ENCODE data around the gene PKHD1.

The PKHD1 gene, protein sequence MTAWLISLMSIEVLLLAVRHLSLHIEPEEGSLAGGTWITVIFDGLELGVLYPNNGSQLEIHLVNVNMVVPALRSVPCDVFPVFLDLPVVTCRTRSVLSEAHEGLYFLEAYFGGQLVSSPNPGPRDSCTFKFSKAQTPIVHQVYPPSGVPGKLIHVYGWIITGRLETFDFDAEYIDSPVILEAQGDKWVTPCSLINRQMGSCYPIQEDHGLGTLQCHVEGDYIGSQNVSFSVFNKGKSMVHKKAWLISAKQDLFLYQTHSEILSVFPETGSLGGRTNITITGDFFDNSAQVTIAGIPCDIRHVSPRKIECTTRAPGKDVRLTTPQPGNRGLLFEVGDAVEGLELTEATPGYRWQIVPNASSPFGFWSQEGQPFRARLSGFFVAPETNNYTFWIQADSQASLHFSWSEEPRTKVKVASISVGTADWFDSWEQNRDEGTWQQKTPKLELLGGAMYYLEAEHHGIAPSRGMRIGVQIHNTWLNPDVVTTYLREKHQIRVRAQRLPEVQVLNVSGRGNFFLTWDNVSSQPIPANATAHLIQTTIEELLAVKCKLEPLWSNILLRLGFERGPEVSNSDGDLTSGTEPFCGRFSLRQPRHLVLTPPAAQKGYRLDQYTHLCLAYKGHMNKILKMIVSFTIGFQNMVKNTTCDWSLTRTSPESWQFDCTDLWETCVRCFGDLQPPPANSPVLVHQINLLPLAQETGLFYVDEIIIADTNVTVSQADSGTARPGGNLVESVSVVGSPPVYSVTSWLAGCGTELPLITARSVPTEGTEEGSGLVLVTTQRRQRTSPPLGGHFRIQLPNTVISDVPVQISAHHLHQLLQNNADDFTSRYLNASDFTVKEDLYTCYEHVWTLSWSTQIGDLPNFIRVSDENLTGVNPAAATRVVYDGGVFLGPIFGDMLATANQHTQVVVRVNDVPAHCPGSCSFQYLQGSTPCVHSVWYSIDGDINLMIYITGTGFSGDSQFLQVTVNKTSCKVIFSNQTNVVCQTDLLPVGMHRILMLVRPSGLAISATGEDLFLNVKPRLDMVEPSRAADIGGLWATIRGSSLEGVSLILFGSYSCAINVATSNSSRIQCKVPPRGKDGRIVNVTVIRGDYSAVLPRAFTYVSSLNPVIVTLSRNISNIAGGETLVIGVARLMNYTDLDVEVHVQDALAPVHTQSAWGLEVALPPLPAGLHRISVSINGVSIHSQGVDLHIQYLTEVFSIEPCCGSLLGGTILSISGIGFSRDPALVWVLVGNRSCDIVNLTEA (N-terminal part only)

DNA sequence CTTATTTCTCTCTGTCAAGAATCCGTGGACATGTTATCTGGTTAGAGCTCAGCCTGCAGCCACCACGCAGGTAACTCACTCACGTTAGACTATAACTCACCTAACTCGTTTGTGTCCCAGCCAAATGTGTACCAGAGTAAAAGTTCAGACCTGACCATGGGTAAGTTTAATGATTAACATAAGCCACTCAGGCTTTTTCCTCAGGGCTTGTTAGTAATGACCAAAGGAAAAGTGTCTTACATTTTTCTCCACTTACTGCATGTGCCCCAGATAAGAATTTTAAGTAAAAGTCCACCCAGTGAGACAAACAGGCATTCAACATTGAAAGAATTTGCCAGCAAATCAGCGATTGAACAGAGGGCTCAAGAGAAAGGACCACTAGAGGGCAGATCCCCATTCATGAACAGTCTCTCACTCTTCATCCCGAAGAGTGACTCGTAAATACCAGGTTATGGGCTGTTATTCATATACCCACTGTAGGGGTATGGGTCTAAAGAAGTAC is at the start of gene PKHD1:
PKHD1 (minus strand) TSS at position 116 of the 502 bp plus-strand sequence. CDS start 2,680 bp downstream, outside the sequence.
- no peak for DNase-seq

DNA sequence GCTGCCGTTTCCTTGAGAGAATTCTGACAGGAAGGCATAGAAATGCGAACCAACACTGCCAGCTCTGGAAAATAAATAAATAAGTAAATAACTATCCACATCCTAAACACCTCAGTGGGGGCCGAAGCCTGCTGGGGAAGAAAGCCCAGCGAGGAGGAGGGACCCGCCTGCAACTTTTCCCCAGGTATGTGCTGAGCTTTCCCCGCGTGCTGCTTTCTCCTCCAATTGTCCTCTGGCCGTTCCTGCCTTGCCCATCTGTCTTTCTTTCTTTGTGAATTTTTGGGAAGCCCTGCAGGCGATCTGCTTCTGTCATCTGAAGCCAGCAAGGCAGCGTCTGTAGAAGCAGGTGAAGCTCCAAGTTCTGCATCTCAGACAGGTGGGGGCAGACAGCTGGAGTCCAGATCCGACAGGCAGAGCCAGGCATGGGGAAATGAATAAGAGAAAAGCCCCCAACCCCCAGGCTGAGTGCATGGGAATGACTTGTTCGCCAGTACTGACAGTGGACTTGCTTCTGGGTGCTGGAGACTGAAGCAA is 49.6 kb upstream of the PKHD1 start:
- no peak for DNase-seq

DNA sequence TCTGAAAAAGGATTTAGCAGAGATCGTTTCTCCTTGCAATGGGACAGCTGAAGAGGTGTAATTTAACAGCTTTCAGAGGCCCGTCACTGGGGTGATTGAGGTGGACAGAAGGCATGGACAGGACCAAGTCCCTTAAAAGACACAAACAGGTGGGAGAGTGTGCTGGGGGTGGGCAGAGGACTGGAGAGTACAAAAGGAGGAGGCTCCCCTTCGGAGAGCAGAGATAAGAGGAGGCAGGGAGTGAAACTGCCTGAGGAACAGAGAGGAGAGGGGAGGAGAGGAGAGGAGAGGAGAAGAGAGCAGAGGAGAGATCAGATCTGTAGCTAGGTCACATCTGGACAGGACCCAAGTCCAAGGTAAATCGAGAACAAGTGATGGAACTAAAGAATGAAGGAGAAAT is 48.6 kb upstream of the PKHD1 start:
- DNase-seq = no peak

DNA sequence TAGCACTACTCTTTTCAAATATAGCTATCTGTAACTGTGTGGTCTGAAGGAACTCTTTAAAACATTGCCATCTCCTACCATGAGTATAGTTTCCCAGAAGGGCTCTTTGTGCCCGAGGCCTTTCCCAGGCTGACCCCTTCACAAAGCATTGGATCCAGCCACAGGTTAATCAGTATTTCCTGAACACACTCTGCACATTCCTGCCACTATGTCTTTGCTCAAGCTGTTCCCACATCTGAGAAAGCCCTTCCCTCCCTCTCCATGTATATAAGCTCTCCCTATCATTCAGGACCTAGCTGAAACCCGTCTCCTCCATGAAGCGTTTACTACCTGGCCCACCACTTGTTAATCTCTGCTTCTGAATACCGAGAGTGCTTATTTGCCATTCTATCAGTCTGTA is 47.8 kb upstream of the PKHD1 start:
- DNase-seq = no peak

DNA sequence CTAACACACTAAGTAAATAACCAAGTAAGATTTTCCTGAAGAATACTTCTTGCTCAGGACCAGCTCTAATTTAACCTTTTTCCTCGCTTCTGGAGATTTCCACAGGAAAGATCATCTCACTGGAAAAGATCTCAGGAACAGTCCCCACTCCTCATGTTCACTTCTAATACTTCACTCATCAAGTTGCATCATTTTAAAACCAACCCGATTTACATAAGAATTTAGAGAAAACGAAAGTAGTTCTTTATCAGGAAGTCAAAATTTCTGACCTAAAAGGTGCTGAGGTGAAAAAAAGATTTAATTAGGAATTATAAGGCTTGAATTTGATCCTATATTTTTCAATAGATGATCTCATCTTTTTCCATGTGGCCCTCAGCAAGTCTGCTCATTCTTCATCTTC is 46.6 kb upstream of the PKHD1 start:
- no peak for DNase-seq

DNA sequence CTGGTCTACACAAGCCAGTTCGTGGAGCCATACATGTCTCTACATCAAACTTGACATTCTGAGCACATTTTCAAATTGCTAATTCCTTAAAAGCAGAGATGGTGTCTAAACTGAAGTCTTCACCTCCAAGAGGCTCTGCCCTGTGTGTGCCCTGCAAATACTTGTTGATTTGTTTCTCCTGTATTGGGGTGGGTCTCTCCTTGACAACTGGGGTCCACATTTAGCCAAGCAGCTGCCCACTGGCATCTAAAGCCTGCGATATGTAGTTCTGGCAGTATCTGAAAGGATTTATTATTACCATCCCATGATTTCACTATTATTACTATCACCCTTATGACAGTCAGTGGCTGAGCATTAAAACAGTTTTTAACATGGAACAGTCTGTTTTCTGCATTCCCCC is 45.9 kb upstream of the PKHD1 start:
- DNase-seq = no peak

DNA sequence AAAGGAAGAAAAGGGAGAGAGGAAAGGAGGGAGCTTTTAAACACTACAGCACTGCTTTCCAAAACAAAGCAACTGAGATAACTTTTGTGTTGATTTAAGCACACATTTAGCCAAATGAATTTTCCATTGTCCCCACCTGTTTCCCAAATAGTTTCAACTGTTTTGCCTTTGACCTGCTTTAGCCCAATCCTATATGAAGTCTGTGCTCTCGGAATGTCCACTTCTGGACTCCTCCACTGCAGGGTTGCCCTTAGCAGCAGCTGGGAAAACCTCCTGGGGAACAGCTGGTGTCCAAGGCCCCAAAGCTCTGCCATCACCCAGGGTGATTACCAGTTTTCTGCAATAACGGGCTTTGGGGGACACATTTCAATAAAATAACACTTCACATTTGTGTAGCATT is 44.9 kb upstream of the PKHD1 start:
- DNase-seq = no peak

DNA sequence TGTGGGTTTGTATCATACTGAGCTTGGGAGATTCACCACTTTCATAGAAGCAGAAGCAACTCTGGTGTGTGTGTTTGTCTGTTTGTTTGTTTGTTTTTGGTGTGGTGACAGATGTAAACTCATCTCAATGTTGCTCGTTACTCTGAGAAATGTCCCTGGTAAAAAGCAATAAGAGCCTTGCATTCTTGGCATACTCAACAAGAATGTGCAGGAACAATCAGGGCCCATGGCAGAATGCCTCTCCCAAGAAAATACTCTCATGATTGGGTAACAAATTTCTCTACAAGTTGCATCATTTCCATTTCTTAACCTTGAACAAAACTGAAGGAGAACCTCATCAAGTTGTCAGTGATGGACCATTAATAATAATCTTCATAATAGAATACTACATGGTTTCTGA is 43.0 kb upstream of the PKHD1 start:
- no peak for DNase-seq

DNA sequence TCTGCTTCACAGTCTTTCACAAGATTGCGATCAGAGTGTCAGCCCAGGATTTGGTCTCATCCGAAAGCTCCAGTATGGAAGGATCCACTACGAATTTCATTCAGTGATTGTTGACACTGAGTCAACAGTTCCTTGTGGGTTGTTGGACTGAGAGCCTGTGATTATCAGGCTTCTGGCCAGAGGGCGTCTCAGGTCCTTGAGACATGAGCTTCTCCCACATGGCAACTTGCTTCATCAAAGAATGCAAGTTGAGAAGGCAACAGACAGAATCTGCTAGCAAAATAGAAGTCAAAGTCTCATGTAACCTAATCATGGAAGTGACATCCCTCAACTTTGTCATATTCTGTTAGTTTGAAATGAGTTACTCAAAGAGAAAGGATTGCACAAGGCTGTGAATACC is 40.5 kb upstream of the PKHD1 start:
- DNase-seq = no peak

DNA sequence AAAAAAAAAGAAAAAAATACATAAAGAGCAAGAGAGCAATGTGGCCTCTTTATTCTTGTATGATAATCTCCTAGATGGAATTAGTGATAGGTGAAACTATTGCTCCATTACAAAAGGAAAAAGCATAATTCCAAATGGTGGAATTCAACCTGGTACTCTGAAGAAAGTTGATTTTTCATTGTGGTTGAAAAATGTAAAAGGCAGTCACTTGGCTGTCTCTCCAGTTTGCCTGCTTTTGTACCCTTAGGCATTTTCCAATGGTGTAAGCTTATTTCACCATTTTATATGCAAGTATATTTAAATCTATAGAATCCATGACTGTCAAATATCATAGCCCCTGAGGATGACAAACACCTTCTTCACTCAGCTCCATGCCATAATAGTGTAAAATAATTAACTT is 38.8 kb upstream of the PKHD1 start:
- DNase-seq = no peak

DNA sequence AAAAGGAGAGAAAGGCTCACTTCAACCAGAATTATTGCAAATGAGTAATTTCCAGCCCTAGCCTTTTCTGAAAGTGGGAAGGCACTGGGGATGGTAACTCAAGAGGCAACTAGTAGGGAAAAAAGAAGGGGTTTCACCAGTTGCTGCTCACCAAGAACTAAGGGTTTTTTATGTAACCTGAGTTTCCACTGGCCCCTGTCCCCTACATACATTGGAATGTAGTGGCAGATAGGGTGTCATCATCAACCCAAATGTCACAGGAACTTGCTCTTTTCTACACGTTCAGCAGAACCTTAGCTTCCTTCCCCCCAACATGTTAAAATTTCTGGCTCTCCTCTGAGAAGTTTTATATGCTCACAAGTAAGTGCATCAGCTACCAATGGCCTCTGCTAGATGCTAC is 38.2 kb upstream of the PKHD1 start:
- no peak for DNase-seq

DNA sequence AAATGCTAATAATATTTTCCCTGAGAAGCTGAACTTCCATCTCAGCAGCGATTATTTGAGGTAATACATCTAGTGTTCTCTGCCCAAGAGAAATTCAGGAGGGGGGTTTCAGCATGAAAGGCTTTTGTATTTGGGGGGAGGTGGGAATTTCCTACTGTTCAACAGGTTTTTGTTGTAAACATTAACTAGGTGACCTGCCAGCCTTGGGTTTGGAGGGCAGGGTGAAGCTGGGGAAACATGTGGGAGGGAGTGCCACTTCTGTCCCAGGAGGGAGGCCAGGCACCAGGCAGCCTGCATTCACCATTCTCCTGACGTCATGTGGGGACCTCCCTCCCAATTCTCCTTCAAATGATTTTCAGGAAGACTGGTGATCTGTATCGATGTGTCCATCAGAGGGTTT is 37.7 kb upstream of the PKHD1 start:
- DNase-seq = no peak

DNA sequence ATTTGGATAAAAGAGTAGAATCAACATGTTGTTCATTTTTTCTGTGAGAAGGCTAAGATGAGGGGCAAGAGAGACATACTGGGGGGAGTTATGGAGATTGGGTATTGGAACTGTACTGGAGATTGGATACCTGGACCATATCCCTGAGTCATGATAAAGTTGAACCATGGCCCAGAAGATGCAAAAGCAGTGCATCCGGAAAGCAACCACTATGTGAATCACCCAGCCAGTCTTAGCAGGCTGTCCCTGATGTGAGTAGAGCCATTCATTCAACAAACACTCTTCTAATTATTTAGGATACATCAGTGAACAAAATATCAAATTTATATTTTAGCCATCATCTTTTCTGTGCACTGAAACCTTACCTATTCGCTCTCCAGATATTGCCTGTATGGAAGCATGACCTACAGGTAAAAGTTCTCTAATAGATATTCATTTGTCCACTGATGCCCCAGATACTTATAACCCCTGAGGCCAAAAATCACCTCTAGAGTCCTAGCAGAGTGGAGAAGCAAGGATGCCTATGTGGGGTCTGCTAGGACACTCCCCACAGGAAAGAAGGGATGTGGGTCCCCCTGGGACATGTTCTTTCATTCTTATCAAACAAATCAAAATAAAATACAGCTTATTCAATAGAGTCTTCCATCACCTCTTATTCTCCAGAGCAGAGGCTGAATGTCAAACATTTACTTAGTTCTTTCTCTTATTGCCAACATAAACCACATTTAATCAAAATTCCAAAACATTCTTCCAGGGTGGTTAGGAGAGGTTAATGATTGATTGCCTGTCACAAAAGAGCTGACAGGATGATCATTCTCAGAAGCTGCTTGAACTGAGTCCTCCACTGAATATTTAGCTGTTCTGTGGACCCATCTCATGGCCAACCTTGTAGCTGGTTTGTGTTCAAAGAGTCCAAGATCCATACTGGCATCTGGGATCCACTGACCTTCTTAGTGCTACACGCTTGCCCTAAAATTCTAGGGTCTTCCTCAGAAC is 37.0 kb upstream of the PKHD1 start:
- DNase-seq = no peak

DNA sequence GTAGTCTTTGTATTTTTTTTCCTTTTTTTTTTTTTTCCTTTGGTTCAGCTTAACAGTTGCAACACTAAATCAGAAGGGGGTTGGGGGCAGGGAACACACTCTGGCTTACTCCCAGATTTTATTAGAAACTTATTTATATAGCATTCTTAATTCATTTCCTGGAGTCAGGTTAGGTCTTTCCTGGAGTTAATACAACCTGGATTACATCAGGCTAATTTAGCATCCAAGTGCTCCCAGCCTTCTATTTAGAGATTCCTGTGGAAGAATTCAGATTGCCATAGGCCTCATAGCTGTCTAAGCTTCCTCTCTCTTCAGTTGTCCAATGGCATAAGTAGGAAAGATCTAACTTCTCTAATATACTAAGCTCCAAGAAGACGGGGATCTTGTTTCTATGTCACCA is 35.8 kb upstream of the PKHD1 start:
- DNase-seq = no peak

DNA sequence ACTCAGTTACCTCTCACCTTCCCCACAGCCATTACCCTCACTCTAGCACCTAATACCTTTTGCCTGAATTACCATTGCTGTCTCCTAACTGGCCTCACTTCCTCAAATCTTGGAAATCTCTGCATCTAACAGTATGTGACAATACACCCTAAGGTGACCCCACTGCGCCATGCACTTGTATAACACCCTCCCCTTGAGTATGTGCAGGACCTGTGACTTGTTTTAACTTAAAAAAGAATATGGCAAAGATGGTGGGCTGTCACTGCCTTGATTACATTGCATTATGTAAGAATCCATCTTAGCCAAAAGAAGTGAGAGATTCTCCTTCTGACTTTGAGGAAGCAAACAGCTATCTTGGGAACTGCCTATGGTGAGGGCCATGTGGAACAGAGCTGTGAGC is 29.9 kb upstream of the PKHD1 start:
- DNase-seq = no peak

DNA sequence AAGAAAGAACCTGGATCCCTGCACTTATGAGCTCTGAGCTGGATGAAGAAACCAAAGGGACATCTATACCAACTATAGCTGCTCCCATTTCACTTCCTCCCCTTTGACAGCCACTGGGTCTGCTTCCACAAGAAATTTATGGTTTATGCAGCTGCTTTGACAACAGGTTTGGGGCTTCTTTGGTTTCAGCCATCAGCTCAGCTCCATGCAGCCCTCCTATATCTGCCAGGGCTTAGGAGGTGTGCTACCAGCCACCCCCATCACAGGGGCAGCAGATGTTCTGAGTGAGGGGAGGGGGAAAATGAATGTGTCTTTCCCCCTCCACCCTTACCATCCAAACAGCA is 29.2 kb upstream of the PKHD1 start:
- DNase-seq = no peak

DNA sequence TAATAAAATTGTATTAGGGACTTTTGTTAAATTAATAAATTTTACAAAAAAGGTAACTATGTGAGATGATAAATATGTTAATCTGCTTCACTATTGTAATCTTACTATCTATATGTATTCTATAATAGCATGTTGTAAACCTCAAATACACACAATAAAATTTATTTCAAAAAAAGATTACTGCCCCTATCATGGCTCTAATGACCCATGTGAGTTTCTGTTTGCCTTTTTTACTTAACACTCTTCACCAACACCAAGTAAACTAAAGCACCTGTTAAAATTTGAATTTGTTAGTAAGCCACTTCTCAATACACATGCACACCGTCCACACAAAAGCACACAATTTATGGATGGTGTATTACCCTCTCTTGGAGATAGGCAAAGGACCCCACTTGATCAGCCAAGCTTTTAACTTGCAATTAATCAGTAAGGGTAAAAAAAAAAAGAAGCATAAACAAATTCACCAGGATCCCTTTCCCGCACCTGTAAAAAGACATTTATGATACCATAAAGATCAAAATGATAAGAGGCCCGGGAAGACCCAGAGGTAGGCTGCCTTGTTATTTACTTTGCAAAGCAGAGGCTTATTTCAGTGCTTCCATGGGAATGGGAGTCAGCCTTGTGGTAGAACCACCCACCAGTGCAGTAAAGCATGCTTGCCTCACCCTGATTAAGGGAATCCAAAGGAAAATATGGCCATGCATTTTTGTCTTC is 28.6 kb upstream of the PKHD1 start:
- no peak for DNase-seq

DNA sequence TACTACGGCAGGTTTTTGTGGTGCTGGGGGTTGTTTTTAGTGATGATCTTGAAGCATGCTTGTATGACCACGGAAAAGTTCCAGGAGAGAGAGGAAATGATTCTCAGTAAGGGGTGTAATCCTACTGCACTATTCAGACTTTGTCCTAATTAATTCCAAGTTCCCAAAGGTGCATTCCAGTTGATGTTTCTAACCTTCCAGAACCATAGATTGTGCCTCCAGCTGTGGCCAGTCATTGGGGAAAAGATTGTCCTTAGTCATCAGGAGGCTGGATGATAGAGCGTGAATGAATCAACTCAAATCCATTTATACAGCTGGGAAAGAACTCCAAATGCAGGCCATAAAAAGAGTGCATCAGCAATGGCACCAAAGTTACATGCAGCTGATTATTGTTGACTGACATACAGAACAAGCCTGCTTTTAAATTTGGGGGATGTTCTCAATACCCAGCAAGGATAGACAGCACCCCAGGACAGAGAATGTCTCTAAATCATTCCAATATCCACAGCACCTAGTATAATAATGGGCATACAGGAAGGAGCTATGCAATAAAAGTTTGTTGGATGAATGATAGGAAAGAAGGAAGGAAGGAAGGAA is 27.8 kb upstream of the PKHD1 start:
- no peak for DNase-seq

DNA sequence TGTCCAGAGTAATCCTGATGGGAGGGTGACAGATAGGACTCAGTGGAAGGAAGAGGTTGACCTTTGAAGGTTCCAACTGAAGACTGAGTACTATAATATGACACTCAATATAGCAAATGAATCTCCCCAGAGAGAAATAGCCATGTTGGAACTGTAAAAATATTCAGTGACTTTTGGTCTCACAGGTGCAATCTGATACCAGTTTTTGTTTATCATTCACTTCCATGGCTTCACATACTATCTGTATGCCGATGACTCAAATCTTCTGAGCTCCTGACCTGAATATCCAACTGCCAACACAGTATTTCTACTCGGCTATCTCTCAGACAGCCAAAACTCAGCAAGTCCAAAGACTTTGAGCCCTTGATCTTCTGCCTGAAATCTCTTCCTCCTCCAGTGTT is 21.8 kb upstream of the PKHD1 start:
- no peak for DNase-seq

DNA sequence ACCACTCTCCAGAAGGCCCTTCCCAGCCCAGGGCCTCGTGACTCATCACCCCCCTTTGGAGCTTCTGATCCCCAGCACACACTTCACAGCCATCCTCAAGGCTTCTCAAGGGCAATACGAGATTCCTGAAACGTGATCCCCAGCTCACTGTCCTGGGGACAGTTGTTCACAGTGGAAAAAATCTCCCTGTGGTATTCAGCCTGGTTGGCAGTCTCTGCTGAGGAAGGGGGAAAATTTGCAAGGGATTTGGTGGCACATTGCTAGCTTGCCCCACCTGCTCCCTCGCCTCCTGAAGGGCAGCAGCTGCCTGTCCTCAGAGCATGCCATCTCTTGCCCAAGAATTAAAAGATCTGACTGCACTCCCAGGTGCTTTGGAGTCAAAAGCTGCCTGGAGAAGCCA is 20.7 kb upstream of the PKHD1 start:
- no peak for DNase-seq

DNA sequence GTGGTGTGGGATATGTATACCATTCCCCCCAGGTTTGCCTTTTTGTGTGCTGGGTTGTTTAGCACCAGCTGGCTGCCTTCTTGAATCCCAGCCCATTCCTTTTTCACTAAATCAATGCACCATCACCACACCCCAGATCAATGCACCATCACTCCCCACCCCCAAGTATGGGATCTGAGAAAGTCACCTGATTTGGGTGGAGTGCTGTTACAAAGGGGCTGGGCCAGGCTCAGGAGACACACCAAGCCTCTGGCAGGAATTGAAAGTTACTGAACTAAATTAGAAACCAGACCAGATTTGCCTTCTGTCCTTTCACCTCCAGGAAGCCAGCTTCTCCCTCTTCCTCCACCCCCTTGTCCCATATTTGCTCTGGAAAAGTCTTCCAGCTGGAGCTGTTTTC is 19.6 kb upstream of the PKHD1 start:
- DNase-seq = no peak

Measured in activated CD4-positive, alpha-beta T cell treated with anti-CD3 and anti-CD28 coated beads, Interleukin-10, Interleukin-2, amounts not matched to agents 100 ng/mL and 50 ng/mL, durations not matched to agents 16 hours and 8 hours (primary cell).